ENCODE measurements around the gene EPC1.

Gene EPC1

GRCh38 chr10:32337350-32337749, 9.6 kb downstream of the EPC1 start:
- DNase-seq (ENCODE audit: low read depth in 2 of 2): no peak

GRCh38 chr10:32333849-32334248, 13.1 kb downstream of the EPC1 start:
- DNase-seq (ENCODE audit: low read depth in 2 of 2): no peak

- peak; percentile 31 to 38 for DNase-seq (ENCODE audit: low read depth in 2 of 2)
These were observed 14.6 kb downstream of the EPC1 start for GRCh38 chr10:32332299-32332750.

GRCh38 chr10:32331606-32332005, 15.4 kb downstream of the EPC1 start:
- DNase-seq (ENCODE audit: low read depth in 2 of 2): no peak

- DNase-seq (ENCODE audit: low read depth in 2 of 2): no peak
These were observed 16.7 kb downstream of the EPC1 start for GRCh38 chr10:32330214-32330613.

GRCh38 chr10:32329061-32329460, 17.9 kb downstream of the EPC1 start:
- no peak for DNase-seq (ENCODE audit: low read depth in 2 of 2)

- DNase-seq (ENCODE audit: low read depth in 2 of 2): no peak
These were observed 18.5 kb downstream of the EPC1 start for GRCh38 chr10:32328499-32328898.

- no peak for DNase-seq (ENCODE audit: low read depth in 2 of 2)
These were observed 19.6 kb downstream of the EPC1 start for GRCh38 chr10:32327364-32327691.

- no peak for DNase-seq (ENCODE audit: low read depth in 2 of 2)
These were observed 20.1 kb downstream of the EPC1 start for GRCh38 chr10:32326680-32327363.

GRCh38 chr10:32326119-32326518, 20.8 kb downstream of the EPC1 start:
- no peak for DNase-seq (ENCODE audit: low read depth in 2 of 2)

- no peak for DNase-seq (ENCODE audit: low read depth in 2 of 2)
These were observed 23.9 kb downstream of the EPC1 start for GRCh38 chr10:32323051-32323450.

- no peak for DNase-seq (ENCODE audit: low read depth in 2 of 2)
These were observed 25.8 kb downstream of the EPC1 start for GRCh38 chr10:32321016-32321631.

GRCh38 chr10:32318476-32318896, 28.5 kb downstream of the EPC1 start:
- no peak for DNase-seq (ENCODE audit: low read depth in 2 of 2)

- no peak for DNase-seq (ENCODE audit: low read depth in 2 of 2)
These were observed 29.1 kb downstream of the EPC1 start for GRCh38 chr10:32317795-32318357.

- DNase-seq (ENCODE audit: low read depth in 2 of 2): no peak
These were observed 31.5 kb downstream of the EPC1 start for GRCh38 chr10:32315424-32315823.

- DNase-seq (ENCODE audit: low read depth in 2 of 2): no peak
These were observed 32.4 kb downstream of the EPC1 start for GRCh38 chr10:32314588-32314987.

GRCh38 chr10:32308027-32308603, 38.8 kb downstream of the EPC1 start:
- DNase-seq (ENCODE audit: low read depth in 2 of 2): no peak

GRCh38 chr10:32307609-32308008, 39.3 kb downstream of the EPC1 start:
- no peak for DNase-seq (ENCODE audit: low read depth in 2 of 2)

- no peak for DNase-seq (ENCODE audit: low read depth in 2 of 2)
These were observed 47.5 kb downstream of the EPC1 start for GRCh38 chr10:32299354-32299980.

- DNase-seq (ENCODE audit: low read depth in 2 of 2): no peak
These were observed 48.7 kb downstream of the EPC1 start for GRCh38 chr10:32298075-32298812.

- DNase-seq (ENCODE audit: low read depth in 2 of 2): no peak
These were observed 51.9 kb downstream of the EPC1 start for GRCh38 chr10:32295027-32295426.

- DNase-seq (ENCODE audit: low read depth in 2 of 2): no peak
These were observed 53.4 kb downstream of the EPC1 start for GRCh38 chr10:32293581-32293980.
